T-helper 9 cell (primary cell): ENCODE results near the gene ZDHHC17.
A peak's percentile ranks its signal among the peaks of the same experiment; 100 is the strongest.
"Not testable (repeated sequence)": the region's sequence is repeated elsewhere in the genome, so short reads cannot be mapped to it uniquely, and the experiment has no call there.

ENCODE experiments used
- DNase-seq: peaks from one replicate; pipeline ENCODE4 v3.0.0-alpha.2; 2020
- total RNA-seq, 2 donors: gene quantifications; one replicate each; lab custom pipeline; 2026; lab: John Stamatoyannopoulos, UW

ZDHHC17 gene
- 44.4 to 67.4 reads per million in 2 donors for total RNA-seq

DNA sequence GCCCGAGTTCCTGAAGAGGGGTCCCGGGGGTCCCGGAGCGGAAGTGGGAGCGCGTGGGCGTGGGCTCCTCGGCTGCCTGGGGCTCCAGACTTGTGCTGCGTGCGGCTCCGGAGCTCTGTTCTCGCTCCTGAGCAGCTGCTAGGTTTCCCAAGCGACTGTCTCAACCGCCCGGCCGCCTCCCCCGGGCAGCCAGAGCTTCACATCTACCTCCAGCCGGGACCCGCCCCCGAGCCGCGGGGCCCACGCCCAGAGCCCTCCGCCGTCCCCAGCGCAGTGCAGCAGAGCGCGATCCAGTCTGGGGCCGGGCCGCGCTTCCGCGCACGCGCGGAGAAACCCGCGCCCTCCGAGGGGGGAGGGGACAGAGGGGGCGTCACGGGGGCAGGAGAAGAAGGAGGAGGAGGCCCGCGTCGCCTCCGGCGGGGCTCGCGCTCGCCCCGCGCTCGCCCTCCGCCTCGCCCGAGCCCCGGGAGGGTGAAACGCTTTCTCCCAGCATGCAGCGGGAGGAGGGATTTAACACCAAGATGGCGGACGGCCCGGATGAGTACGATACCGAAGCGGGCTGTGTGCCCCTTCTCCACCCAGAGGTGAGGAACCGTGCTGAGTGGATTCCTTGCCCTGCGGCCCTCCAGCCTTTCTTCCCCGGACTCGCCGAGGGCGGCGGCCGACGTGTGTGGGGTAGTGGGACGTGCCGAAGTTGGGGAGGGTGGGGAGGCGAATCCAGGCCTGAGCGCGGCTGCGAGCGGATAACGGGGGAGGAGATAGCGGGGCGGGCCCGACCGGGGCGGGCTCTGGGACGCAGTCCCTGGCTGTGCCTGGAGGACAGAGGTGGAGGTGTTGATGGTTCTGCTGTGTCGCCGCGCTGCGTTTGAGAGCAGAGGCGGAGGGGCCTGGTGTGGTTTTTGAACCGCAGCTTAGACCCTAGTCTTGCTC, at the start of gene ZDHHC17:
Gene ZDHHC17, plus strand, starts transcription at position 370 of the 930 bp plus-strand sequence. Its CDS starts 122 bp downstream, at position 492.
- peak; percentile 86 for DNase-seq

DNA sequence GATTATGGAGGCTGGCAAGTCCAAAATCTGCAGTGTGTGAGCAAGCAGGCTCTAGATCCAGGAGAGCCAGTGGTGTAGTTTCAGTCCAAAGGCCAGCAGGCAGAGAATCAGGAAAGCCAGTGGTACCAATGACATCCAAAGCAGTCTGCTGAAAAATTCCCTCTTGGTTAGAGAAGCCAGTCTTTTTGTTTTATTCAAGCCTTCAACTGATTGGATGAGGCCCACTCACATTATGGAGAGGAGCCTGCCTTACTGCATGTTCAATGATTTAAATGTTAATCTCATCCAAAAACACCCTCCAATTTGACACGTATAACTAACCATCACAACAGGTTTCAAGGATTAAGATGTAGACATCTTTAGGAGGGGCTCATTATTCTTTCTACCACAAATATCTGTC, 49.5 kb upstream of the ZDHHC17 start:
- no peak for DNase-seq

- DNase-seq, result no peak
Observed at GRCh38 chr12:76714861-76715260, 49.1 kb upstream of the ZDHHC17 start.

DNA sequence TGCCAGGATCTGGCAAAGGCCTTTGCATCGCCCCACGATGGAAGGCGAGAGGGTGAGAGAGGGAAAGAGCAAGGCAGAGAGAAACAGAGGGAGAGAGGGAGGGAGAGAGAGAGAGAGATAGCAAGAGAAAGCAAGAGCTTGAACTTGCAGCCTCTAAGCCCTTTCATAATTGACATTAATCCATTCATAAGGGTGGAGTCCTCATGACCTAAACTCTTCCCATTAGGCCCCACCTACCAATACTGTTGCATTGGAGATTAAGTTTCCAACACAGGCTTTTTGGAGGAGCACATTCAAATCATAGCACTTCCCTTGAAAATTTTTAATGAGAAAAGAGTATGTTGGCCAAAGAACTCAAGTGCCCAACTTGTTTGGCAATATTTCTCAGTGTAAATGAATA, 48.6 kb upstream of the ZDHHC17 start:
- DNase-seq, result no peak

- DNase-seq, result no peak
Observed at GRCh38 chr12:76717314-76717713, 46.6 kb upstream of the ZDHHC17 start.

GRCh38 chr12:76719171-76720041, 44.5 kb upstream of the ZDHHC17 start:
- DNase-seq, result no peak

DNA sequence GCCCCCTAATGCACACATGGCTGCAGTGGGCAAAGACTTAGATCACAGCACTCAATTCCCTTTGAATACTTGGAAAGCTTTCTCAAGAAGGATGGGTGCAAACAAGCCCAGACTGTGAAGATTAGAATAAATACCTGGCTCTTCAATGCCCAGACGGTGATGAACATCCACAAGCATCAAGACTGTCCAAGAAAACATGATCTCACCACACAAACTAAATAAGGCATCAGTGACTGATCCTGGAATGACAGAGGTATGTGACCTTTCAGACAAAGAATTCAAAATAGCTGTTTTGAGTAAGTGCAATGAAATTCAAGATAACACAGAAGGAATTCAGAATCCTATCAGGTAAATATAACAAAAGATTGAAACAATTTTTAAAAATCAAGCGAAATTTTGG, 43.8 kb upstream of the ZDHHC17 start:
- no peak for DNase-seq

DNA sequence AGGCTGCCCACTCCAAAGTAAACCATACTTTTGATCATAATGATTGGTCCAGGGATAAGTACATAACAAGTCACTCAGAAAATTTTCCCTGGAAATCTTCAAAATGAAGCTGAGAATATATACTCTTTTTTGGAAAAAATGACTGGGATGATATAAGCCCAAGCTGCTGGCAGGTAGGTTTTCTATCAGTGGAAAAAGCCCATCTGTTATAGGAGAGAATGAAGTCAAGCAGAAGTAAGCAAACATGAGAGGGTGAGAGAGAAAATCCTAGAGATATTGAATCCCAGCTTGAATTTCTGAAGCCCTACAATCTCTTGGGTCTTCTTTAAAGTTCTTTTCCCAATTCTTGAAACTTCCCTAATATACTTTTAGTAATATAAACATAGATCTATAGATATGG, 37.3 kb upstream of the ZDHHC17 start:
- DNase-seq, result no peak

DNA sequence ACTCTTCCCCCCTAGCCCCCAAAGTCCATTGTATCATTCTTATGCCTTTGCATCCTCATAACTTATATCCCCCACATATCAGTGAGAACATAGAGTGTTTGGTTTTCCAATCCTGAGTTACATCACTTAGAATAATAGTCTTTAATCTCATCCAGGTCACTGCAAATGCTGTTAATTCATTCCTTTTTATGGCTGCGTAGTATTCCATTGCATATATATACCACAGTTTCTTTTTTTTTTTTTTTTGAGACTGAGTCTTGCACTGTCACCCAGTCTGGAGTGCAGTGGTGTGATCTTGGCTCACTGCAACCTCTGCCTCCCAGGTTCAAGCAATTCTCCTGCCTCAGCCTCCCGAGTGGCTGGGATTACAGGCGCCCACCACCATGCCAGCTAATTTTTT, 31.7 kb upstream of the ZDHHC17 start:
- DNase-seq, result not testable (repeated sequence)

DNA sequence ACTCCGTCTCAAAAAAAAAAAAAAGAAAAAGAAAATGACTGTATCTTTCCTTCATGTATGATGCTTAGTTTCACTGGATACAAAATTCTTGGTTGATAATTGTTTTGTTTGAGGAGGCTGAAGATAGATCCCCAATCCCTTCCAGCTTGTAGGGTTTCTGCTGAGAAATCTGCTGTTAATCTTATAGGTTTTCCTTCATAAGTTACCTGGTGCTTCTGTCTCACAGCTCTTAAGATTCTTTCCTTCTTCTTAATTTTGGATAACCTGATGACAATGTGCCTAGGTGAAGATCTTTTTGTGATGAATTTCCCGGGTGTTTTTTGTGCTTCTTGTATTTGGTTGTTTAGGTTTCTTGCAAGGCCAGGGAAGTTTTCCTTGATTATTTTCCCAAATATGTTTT, 26.2 kb upstream of the ZDHHC17 start:
- not testable (repeated sequence) for DNase-seq

- no peak for DNase-seq
Observed at GRCh38 chr12:76738824-76739579, 24.9 kb upstream of the ZDHHC17 start.

DNA sequence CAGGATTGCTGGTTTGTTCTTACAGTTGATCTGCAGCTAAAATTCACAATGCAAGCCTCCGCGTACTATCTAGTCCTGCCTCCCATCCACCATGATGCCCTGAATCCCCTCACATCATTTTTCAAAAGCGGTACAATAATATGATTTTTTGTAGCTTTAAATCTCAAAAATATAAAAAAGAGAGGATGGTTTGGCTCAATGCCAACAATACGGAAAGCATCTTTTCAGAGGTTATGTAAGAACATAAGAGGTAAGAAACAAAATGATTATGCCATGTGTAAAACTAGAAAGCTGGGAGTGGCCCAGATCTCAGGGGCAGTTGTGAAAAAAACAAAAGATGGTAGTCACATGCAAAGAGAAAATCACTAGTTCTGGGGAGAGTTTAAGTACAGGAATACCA, 24.0 kb upstream of the ZDHHC17 start:
- DNase-seq, result no peak

DNA sequence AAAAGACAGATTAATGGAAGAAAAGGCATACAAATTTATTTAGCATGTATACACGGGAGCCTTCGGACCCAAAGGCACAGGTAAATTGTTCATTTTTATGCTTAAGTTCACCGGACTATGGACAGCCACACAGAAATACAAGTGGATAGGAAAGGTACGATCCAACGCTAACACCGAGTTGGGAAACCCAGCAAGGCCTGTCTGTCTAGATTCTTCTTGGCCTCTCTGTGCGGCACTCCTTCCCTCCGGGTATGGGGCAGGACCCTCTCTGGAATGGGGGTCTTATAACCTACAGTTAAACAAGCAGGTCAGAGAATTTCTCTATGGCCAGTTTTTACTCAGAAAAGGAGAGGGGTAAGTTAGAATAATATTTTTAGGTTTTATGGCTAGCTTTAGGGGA, 23.4 kb upstream of the ZDHHC17 start:
- DNase-seq, result no peak

GRCh38 chr12:76745343-76745742, 18.6 kb upstream of the ZDHHC17 start:
- DNase-seq, result no peak

- DNase-seq, result no peak
Observed at GRCh38 chr12:76746516-76746915, 17.4 kb upstream of the ZDHHC17 start.

GRCh38 chr12:76747245-76747644, 16.7 kb upstream of the ZDHHC17 start:
- no peak for DNase-seq

- DNase-seq, result no peak
Observed at GRCh38 chr12:76755829-76756379, 8.0 kb upstream of the ZDHHC17 start.

DNA sequence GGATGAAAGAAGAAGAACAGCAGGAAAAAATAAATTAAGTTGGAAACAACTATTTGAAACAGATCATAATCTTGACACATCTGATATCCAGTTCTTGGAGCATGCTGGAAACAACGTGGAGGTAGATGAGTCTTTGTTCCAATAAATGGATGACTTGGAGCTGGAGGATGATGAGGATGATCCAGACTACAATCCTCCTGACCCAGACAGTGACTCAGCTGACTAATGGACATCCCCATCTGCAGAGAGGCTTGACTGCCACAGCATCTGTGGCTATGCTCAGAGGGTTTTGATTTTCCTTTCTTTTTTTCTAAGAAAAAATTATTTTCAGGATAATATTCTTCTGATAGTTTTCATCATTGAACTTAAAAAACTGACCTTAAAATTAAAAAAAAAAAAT, 6.2 kb upstream of the ZDHHC17 start:
- no peak for DNase-seq

DNA sequence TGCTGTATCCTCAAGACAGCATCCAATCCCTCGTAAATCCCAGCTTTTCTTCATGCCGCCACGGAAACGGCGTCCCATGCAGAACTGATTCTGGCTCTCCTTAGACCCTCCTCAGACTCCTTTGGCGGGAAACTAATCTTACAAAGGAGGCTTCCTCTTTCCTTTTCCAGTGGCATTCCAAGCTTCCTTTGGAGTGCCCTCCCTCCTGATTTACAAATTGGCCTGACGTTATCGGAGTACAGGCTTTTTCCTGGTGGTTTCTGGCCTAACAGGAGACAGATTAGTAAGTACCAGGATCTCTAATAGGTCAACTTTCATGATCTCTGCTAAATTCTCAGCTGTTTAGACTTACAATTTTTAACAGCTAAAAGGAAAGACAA, 1.3 kb upstream of the ZDHHC17 start:
- no peak for DNase-seq

- DNase-seq, result no peak
Observed at GRCh38 chr12:76764856-76765255, 941 bp downstream of the ZDHHC17 start.

GRCh38 chr12:76765598-76765997, 1.7 kb downstream of the ZDHHC17 start:
- DNase-seq, result no peak

DNA sequence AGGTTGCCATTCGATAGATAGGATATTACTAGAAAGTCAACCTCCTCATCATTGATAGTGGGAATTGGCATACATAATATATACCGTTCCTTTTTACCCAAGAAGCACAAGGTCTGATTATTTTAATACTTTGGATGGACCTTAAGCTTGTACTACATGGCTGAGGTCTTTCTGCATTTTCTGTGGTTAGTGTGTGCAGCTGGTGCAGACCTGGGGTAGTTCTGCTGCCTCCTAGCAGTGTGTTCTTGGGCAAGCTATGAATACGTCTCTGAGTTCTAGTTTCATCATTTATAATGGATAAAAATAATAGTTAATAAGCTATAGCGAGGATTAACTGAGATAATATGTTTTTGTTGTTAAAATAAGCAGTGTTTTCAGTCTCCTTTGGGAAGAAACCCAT, 2.2 kb downstream of the ZDHHC17 start:
- no peak for DNase-seq

DNA sequence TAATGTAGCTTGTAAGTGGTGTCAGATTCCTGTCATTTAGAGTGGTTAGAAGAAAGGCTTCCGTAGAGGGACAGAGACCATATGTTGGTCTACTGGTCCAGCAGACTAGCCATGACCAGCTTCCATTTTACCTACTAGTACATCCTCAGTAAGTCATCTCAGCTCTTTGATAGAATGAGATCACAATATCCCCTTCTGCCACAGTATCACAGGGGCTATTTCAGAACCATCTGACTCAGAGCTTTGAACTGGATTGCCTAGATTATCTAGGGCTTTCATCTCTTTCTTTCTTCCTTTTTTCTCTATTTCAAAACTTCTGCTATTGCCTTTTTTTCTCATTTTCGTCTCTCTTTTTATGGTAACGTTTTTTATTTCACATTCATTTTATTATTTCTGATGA, 4.7 kb downstream of the ZDHHC17 start:
- no peak for DNase-seq
